Glutamatergic neuron (in vitro differentiated cells): ENCODE results near the gene FBXL20. TPM values are rescaled to one million over a fixed set of nuclear protein-coding genes. Genes with fewer than 3 reads are reported as not detected.
"Not testable (repeated sequence)": the region's sequence is repeated elsewhere in the genome, so short reads cannot be mapped to it uniquely, and the experiment has no call there.

Source experiments
- DNase-seq: peaks from one replicate; pipeline ENCODE4 v3.0.0; 2022
- H3K27ac Mint-ChIP-seq: one replicate; pipeline ENCODE4 v1.8.0; 2020; ENCODE audit warnings: mild to moderate bottlenecking, mixed read lengths, inconsistent platforms; ENCODE audit not compliant: unreplicated experiment
- H3K27me3 Mint-ChIP-seq: one replicate; pipeline ENCODE4 v1.8.0; 2020; ENCODE audit warnings: mild to moderate bottlenecking, moderate library complexity, mixed read lengths, inconsistent platforms; ENCODE audit not compliant: unreplicated experiment
- H3K36me3 Mint-ChIP-seq: one replicate; pipeline ENCODE4 v1.8.0; 2020; ENCODE audit warnings: mild to moderate bottlenecking, mixed read lengths, inconsistent platforms; ENCODE audit not compliant: unreplicated experiment
- H3K4me1 Mint-ChIP-seq: one replicate; pipeline ENCODE4 v1.8.0; 2020; ENCODE audit warnings: mild to moderate bottlenecking, low read depth, mixed read lengths, inconsistent platforms; ENCODE audit not compliant: unreplicated experiment
- H3K4me3 Mint-ChIP-seq: one replicate; pipeline ENCODE4 v1.8.0; 2020; ENCODE audit warnings: mild to moderate bottlenecking, mixed read lengths, inconsistent platforms; ENCODE audit not compliant: unreplicated experiment
- H3K9me3 Mint-ChIP-seq: one replicate; pipeline ENCODE4 v1.8.0; 2020; ENCODE audit warnings: mild to moderate bottlenecking, moderate library complexity, mixed read lengths, inconsistent platforms; ENCODE audit not compliant: unreplicated experiment
- CTCF ChIP-seq: fragments of 200-600 bp; sonication (generic); IDR thresholded peaks from one replicate; pipeline ENCODE4 v1.5.0; 2021; ENCODE audit not compliant: partially characterized antibody, unreplicated experiment
- total RNA-seq: library from RNA; stranded (reverse); fragmentation: NEBNext Ultra II Directional; extraction: Animal tissue kit (Norgen Biotek cat#: 25700); gene quantifications from one replicate; pipeline ENCODE4 v1.2.1, GENCODE V29; 2021; ENCODE audit not compliant: unreplicated experiment

The FBXL20 gene
- total RNA-seq, 1 donor from 2014 or later: 31.0 TPM

GRCh38 chr17:39341541-39341940 is 59.9 kb downstream of the FBXL20 start:
- peaks cover 8% of the 10 kb centered on the region for H3K36me3 Mint-ChIP-seq
- no peak overlapping the region for H3K4me3 Mint-ChIP-seq
- DNase-seq: no peak
- no peaks in the 10 kb centered on the region for H3K27me3 Mint-ChIP-seq
- no peaks in the 10 kb centered on the region for H3K4me1 Mint-ChIP-seq
- H3K27ac Mint-ChIP-seq: no peak overlapping the region
- H3K9me3 Mint-ChIP-seq: no peaks in the 10 kb centered on the region
- TF ChIP-seq CTCF: no peak

- H3K9me3 Mint-ChIP-seq: peaks cover 1% of the 10 kb centered on the region
- no peak overlapping the region for H3K4me3 Mint-ChIP-seq
- TF ChIP-seq CTCF: no peak
- H3K27ac Mint-ChIP-seq: no peak overlapping the region
- no peak for DNase-seq
- H3K4me1 Mint-ChIP-seq: no peaks in the 10 kb centered on the region
- peaks cover 2% of the 10 kb centered on the region for H3K27me3 Mint-ChIP-seq
- H3K36me3 Mint-ChIP-seq: peaks cover 14% of the 10 kb centered on the region
Measured at GRCh38 chr17:39340731-39341130, 60.7 kb downstream of the FBXL20 start.

GRCh38 chr17:39339272-39339671 is 62.2 kb downstream of the FBXL20 start:
- Mint-ChIP-seq H3K27me3 (peaks cover 2% of the 10 kb centered on the region), H3K9me3 (peaks cover 1% of the 10 kb centered on the region), H3K4me1 (peaks cover 3% of the 10 kb centered on the region), H3K36me3 (peaks cover 21% of the 10 kb centered on the region), H3K4me3 (no peak overlapping the region), H3K27ac (peak overlapping the region; percentile 62)
- DNase-seq: no peak
- no peak for TF ChIP-seq CTCF

GRCh38 chr17:39337649-39338048 is 63.8 kb downstream of the FBXL20 start:
- peaks cover 21% of the 10 kb centered on the region for H3K36me3 Mint-ChIP-seq
- not testable (repeated sequence) for H3K27ac Mint-ChIP-seq, H3K9me3 Mint-ChIP-seq, H3K4me3 Mint-ChIP-seq, H3K4me1 Mint-ChIP-seq, H3K27me3 Mint-ChIP-seq
- DNase-seq: peak; percentile 17

GRCh38 chr17:39335704-39336223 is 65.7 kb downstream of the FBXL20 start:
- Mint-ChIP-seq H3K4me1 (peaks cover 5% of the 10 kb centered on the region), H3K4me3 (no peak overlapping the region), H3K27me3 (peaks cover 4% of the 10 kb centered on the region), H3K27ac (peak overlapping the region; percentile 66), H3K9me3 (peaks cover 10% of the 10 kb centered on the region), H3K36me3 (peaks cover 21% of the 10 kb centered on the region)
- no peak for TF ChIP-seq CTCF
- DNase-seq: no peak

- peak overlapping the region; percentile 89 for H3K27ac Mint-ChIP-seq
- not testable (repeated sequence) for H3K4me3 Mint-ChIP-seq, H3K4me1 Mint-ChIP-seq, H3K27me3 Mint-ChIP-seq, DNase-seq, H3K9me3 Mint-ChIP-seq
- H3K36me3 Mint-ChIP-seq: peaks cover 21% of the 10 kb centered on the region
Measured at GRCh38 chr17:39334008-39334744, 67.2 kb downstream of the FBXL20 start.
